Stimulated activated CD4-positive, alpha-beta T cell treated with anti-CD3 and anti-CD28 coated beads, Interleukin-4, amount 100 ng/mL, for 48 hours (primary cell): Measurements from ENCODE around the gene EXTL1.

Source experiments
- DNase-seq, 2 donors: peaks; one replicate each; pipeline ENCODE4 v3.0.0-alpha.2; 2020; ENCODE audit warnings: low read depth in 2 of 2

EXTL1 gene

DNA sequence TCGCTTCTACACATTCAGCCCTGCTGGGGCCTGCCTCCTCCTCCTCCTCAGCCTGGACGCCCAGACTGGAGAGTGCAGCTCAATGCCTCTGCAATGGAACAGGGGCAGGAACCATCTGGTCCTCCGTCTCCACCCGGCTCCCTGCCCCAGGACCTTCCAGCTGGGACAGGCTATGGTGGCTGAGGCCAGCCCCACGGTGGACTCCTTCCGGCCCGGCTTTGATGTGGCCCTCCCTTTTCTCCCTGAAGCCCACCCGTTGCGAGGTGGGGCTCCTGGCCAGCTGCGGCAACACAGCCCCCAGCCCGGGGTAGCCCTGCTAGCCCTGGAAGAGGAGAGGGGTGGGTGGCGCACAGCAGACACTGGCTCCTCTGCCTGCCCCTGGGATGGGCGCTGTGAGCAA lies 1.4 kb downstream of the EXTL1 start:
- no peak for DNase-seq

DNA sequence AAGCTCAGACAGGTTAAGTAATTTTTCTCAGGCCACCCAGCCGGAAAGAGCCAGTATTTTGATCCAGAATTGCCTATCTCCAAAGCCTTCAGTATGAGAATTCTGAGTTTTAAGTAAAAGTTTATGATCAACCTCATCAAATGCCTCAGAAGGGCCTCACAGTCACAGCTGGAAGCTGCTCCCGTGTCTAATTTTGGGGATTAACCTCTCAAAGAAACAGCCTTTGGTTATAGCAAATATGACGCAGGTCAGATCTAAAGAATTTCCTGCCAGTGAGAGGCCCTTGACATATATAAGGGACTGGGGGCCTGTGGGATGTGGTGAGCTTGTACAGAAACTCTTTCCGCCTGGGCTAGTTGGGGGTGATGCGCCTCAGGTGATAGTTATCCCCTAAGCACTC lies 2.3 kb downstream of the EXTL1 start:
- DNase-seq = no peak

DNA sequence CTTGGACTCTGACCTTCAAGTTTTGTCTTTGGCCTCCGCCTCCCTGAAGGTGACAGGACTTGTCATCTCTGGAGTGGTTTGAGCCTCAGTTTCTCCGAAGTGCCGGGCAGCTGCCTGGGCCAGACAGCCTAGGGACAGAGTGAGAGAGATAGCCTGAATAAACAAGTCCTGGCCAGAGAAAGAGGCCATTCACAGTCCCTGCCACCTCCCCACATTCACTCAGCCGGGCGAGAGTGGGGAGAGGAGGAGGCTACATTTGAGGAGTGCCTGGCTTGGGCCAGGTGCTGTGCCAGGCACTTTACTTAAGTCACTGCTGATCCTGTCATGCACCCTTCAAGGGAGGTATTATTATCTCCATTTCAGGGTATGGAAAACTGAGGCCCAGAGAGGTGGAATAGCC lies 3.5 kb downstream of the EXTL1 start:
- no peak for DNase-seq

DNA sequence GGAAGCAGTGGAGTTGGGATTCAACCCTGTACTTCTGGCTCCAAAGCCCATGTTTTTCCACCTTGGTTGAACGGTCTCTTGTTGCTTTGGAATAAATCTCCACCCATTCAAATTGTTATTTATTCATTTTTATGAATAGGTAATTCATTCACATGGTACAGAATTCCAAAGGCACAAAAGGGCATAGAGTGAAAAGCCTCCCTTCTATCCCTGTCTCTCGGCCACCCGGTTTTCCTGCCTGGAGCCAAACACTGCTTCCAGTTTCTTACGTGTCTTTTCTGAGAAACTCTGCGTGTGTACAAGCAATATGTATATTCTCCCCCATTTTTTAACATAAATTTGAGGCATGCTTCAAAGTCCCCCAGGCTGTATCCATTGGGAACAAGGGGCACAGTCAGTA lies 3.9 kb downstream of the EXTL1 start:
- DNase-seq = no peak

DNA sequence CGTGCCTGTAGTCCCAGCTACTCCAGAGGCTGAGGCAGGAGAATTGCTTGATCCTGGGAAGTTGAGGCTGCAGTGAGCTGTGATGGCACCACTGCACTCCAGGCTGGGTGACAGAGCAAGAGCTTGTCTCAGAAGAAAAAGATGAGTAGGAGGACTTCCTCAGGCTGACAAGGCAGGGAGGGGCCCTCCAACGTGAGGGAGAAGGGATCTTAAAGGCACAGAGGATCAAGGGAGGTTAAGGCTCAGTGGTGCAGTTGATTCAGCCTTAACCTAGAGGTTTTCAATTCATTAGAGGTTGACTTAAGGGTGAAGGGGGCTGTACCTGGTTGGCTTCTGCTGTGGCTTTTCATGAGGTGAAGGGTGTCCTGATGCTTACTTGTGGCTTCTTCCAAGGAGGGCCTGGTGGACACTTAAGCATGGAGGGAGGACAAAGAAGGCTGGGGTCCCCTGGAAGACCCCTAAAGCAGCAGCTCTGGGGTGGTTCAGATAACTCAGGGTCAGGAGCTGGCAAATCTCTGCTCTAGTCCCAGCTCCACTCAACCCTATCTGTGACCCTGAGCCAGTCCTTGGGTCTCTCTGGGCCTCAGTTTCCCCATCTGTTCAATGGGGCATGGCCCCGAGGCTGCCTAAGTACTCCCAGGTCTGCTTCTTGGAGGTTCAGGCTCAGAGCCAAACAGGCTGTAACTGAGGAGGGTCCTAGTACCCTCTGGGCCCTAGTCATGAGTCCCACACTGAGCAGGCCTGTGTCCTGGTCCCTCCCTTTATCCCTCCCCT lies 6.3 kb downstream of the EXTL1 start:
- no peak for DNase-seq

DNA sequence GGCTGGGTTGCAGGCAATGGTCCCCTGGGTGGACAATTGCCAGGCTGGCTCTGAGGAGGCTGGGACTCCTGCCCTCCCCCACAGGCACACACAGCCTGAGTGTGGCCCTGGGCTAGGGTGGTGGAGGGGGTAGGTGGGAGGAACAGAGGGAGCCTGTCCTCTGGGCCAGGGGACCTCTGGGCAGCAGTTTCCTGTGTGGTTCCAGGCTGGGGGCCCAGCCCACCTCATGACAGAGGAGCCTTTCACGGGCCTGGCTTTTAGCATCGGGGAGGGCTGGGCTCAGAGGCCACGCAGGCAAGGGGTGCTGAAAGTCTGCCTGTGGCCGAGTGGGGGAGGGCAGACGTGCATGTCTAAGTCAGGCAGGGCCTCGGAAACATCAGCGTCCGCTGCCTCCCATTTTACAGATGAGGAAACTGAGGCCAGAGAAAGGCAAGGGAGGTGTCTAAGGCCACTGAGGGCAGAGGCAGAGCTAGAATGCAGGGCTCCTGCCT lies 7.0 kb downstream of the EXTL1 start:
- no peak for DNase-seq

DNA sequence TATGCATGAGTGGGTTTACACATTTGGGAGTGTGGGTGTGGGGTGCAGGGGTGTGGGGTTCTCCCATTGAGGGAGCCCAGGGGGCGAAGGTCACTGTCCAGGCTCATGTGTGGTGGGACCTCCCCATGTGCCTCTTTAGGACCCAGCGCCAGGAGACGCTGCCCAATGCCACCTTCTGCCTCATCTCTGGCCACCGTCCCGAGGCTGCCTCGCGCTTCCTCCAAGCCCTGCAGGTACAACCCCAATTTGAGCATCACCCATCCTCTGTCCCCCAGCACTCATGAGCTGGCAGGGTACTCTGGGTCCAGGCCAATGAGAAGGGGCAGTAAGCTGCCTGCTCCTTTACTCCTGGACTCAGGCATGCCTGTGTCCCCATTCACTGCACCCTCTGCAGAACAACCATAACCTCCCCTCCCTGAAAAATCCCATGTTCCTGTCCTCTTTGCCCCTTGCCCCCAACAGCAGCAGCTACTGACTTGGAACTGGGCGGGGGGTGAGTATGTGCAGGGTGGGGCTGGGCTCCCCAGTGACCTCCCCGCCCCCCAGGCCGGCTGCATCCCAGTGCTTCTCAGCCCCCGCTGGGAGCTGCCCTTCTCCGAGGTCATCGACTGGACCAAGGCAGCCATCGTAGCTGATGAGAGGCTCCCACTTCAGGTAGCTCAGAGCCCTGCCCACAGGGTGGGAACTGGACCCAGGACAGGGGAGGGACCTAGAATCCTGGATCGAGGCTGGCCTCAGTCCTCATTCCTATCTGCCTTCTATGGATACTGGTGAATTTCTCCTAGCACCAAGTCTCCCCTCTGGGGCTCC lies 7.7 kb downstream of the EXTL1 start:
- DNase-seq = no peak

DNA sequence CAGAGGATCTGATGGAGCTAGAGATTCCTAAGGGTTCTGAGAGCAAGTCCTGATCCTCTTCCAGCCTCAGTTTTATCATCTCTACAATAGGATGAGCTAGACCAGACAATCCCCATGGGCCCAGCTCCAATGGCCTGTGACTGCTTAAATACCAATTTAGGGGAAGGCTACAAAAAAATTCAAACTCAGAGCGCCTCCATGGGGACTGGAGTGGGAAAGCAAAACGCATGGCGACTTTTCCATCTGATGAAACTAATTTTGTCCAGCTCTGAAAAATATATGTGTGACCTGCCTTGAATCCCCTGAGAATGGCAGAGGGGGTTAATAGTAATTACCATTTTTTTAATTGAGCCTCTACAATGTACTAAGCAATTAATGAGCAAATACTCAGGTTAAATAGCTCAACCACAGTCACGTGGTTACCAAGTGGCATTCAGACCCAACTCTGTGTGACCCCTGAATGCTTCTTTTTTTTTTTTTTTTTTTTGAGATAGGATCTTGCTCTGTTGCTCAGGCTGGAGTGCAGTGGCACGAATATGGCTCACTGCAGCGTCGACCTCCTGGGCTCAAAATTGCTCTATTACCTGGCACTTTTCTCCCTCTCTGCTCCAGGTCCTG lies 8.4 kb downstream of the EXTL1 start:
- DNase-seq = no peak

DNA sequence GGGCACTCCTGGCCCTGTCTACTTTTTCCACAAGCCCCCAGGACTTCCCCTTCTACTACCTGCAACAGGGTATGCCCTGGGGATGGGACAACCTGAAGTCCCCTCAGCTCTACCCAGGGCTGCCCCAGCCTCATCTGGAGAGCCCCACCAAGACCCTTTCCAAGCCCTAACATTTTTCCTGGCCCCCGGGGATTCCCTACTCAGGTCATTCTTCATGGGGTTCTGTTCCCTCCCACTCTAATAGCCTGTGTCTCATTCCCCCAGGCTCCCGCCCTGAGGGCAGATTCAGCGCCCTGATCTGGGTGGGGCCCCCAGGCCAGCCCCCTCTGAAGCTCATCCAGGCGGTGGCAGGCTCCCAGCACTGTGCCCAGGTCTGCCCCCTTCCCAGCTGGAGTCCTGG lies 9.6 kb downstream of the EXTL1 start:
- DNase-seq = no peak

DNA sequence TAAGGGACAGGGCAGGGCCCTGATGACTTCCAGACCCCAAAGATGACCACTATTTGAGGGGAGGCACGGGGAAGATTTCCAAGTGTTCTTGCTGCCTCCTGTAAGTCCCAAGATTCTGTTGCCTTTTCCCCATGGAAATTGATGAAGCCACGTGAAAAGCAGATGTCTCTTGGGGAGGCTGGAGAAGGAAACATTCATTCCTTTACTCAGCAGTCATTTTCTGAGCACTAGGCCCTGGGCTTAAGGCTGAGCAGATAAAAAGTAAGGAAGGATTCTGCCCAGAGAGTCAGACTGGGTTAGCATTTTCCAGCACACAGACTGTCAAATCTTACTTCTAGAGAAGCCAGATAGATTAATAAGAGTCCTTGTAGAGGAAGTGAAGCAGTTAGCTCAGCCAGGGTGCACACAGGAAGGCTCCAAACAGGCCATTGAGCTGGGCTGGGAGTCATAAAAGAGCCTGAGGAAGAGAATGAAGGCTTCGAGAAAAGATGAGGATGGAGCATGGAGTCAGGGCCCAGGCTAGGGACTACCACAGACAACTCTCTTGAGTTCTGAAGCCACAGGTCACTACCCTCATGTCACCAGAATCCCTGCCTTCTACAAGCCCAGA lies 10.1 kb downstream of the EXTL1 start:
- no peak for DNase-seq

DNA sequence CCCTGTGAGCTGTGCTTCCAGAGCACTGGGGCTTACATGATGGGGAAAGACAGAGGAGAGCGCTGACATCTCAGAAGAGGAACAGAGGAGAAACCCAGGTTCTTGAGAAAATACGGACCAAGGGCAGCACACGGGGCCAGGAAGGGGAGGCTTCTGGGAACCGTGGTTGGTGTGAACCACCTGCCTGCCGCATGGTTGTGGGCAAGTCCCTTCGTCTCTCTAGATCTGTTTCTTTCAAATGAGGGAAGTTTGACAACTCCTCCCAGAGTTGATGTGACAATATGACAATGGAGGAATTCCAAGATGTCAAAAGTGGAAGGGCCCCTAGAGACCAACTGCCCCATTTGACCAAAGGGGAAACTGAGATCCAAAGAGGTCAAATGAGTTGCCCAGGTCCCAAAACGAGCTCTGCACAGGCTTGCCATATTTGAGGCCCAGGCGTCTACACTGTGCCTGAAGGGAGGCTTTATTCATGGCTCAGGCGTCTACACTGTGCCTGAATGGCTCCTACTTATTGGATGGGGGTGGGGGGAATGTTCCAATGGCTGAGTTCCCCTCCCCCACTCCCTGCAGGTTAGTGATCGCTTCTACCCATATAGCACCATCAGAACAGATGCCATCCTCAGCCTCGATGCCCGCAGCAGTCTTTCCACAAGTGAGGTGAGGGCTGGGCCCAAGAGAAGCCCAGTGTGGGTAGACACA lies 11.2 kb downstream of the EXTL1 start:
- DNase-seq = no peak

DNA sequence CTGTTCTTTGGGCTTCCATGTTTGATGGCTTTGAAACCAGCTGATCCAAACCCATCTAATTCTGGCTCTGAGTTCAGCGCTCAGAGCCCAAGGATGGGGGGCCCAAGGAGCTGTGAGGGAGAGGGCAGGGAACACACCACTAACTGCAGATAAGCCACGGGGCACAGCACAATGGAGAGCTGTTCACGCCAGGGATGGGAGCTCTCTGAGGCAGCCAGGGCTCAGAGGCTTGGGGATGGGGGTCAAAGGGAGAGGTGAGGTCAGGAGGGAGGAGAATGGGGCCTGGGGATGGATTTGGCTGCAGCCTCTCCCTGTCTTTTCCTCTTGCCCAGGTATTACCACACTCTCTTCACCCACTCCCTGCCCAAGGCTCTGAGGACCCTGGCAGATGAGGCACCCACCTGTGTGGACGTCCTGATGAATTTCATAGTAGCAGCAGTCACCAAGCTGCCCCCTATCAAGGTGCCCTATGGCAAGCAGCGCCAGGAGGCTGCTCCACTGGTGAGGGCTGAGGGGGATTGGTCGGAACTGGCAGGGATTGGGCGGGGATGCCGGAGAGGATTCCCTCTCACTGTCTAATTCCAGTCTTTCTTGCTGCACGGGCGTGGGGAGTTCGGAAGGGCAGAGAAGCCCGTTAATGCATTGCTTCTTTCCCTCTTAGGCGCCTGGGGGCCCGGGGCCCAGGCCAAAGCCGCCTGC lies 13.1 kb downstream of the EXTL1 start:
- no peak for DNase-seq

DNA sequence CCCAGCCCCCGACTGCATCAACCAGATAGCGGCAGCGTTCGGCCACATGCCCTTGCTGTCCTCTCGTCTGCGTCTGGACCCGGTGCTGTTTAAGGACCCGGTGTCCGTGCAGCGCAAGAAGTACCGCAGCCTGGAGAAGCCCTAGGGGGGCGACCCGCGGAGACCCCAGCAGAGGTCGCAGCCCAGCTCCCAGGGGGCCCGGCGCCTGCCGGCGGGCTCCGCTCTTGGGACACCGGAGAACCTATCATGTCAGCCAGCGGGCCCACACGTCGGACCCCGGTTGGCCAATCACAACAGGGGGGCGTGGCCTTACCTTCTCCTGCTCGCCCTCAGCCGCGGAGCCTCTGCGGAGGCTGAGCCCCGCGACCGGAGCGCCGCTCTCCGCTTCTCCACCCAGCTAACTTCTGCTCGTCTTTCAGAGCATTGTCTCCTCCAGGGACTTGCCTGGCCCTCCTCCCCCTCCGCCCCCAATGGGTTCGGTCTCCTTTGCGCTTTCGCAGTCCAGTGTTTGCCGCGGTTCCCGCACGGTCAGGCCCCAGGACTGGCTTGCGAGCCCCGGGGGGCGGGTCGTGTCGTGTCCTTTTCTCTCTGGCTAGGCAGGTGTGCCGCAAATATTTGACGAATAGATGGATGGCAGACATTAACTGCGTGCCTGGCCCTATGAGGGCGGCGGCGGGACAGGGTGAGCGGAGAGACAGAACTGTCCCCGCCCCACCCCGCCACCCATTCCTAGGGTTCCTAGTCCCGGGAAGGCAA lies 13.8 kb downstream of the EXTL1 start:
- DNase-seq = peak; percentile 84 to 91

DNA sequence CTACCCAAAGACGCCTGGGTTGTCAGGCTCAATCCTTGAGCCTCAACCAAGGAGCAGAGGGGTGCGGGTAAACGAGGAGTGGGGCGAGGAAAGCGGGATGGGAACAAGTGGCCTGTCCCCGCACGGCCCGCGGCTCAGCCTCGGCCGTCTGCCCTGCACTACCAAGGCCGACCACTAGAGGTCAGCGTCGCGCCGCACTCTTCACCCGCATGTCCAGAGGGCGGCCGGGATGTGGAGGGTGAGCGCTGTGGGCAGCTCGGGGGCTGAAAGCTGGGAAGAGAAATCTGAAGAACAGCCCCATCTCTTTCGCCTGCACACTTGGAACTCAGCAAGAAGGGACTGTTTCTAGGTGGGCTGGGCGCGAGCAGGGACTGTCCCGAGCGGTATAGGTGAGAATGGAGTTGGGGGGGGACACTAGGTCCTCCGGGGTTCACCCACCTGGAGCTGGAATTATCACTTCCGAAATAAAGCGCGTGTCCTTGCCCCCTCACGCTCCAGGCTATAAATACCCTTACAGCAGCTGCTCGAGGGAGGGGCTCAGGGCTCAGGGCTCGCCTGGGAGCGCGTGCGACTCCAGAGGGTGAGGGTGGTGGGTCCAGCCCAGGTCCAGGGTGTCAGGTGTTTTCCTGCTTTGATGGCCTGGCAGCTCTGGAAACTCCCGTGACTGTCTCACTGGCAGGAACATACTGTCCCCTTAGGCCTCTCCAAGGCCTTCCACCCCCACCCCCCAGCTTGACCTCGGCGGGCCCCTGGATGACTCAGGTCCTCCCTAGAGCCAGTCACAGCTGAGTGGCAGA lies 14.6 kb downstream of the EXTL1 start:
- peak; percentile 50 to 73 for DNase-seq

DNA sequence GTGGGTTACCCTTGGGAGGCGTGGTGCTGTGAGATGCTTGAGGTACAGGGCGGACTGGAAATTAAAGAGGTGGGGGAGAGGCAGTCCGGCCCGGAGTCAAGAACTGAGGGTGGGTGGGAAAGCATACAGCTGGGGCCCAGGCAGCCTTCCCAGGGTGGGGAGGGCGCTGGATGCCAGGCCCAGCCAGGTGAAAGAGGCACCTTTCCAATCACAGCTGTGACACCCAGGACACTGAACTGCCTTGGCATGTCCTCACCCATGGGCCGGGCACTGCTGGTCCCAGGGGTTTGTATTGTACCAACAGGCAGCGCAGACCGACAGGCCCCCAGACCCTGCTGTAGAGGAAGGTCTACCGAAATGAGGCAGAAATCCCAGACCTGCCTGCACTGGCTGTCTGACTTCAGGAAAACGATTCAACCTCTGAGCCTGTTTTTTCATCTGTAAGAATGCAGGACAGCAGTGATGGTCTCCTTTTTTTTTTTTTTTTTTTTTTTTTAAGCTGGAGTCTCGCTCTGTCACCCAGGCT lies 15.2 kb downstream of the EXTL1 start:
- DNase-seq = no peak

DNA sequence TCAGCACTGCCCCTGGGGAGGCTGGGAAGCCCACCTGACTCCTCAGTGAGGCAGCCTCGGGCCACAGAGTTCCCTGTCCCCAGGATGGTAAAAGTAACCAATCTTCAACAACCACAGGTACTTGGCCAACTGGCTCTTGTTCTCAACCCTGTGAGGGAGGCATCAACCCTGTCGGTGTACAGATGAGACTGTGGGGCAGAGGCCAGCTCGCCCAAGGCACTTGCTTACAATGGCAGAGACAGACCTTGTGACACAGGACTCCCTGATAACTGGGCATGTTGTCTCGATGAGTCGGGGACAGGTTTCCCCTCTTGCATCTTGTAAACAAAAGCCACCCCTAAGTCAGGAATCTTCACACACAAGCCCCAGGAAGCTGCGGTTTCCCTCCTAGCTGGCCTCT lies 16.3 kb downstream of the EXTL1 start:
- DNase-seq = no peak

DNA sequence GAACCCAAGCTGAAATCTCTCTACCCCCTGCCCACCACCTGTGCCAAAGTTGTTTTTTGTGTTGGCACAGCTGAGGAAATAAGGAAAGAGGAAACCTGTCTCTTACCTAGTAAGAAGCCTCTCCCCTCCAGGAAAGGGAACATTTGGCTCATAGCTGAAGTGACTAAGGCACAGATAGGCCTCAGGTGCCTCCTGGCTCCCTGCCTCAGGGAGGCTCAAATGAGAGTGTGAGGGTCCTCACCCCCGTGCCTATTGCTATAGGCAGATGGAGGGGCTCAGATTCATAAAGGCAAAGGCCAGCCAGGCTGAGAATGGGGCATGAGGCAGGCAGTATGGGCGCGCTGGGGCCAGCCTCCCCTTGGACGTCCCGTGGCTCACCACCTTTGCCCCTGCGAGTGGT lies 16.9 kb downstream of the EXTL1 start:
- DNase-seq = no peak

DNA sequence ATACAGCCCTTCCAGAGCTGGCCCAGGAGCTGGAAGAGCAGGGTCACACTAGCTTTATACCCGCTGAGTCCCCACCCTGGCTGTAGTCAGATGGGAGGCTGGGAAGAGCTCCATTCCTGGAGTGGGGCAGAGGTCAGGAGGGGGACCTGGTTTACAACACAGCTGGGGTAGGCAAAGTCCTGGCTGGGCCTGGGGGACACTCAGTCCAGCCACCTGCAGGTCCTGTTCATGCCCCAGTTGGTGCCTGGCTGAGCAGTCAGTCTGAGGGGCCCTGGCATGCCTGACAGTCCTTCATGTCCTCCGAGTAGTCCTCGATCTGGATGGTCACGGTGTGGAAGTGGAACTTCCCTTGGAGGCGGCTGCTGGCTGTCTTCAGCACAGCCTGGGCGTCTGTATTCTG lies 17.3 kb downstream of the EXTL1 start:
- no peak for DNase-seq

DNA sequence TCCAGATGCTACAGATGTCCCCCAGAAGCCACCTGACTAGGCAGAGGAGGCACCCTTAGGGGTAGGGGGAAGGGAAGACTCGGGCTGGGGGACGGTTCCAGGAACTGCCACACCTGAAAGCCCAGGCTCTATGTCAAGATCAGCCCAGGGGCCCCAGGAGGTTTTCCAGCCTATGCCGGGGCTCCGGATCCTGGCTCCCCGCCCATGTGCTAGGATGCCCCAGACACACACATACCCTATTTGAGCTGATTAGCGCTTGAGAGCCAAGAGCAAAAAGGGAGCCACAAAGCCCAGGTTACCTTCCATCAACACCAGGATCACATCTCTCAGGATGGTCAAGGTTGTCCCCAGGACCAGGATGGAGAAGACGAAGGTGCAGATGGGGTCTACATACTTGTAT lies 19.8 kb downstream of the EXTL1 start:
- no peak for DNase-seq
